ENCODE measurements around the gene ABHD8. TPM values are rescaled to one million over a fixed set of nuclear protein-coding genes. Genes with fewer than 3 reads are reported as not detected.

ABHD8 gene
- total and polyA plus RNA-seq, 2 of the 13 experiments (the other 11 are each of a cell fraction or from before 2014, with no cell fraction given) = 6.3 to 7.2 TPM

DNA sequence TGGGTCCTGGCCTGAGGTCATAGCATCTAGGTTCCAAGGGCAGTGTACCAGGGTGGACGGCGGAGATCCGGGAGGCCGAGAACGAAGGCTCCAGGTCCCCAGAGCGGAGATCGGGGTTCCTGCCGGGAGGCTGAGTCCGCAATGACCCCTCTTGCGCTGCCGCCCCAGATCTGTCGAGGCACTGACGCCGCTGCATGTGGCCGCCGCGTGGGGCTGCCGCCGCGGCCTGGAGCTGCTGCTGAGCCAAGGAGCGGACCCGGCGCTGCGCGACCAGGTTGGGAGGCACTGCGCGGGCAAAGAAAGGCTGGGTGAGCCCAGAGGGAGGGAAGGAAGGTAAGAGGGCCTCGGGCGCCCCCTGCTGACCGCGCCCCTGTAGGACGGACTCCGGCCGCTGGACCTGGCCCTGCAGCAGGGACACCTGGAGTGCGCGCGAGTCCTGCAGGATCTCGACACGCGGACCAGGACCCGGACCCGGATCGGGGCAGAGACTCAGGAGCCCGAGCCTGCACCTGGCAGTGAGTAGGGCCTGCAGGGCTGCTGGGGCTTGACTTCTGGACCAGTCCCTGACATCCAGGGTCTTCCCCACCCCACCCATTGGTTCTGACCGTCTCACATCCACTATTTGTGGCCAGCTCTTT lies 20.6 kb downstream of the ABHD8 start (continued):
- TF ChIP-seq, protein P1, sequence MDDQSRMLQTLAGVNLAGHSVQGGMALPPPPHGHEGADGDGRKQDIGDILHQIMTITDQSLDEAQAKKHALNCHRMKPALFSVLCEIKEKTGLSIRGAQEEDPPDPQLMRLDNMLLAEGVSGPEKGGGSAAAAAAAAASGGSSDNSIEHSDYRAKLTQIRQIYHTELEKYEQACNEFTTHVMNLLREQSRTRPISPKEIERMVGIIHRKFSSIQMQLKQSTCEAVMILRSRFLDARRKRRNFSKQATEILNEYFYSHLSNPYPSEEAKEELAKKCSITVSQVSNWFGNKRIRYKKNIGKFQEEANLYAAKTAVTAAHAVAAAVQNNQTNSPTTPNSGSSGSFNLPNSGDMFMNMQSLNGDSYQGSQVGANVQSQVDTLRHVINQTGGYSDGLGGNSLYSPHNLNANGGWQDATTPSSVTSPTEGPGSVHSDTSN (CRISPR knock-in tag; IDR thresholded peaks at IDR 0.05; ENCODE audit: borderline replicate concordance) = no peak
- TF ChIP-seq, protein P2, sequence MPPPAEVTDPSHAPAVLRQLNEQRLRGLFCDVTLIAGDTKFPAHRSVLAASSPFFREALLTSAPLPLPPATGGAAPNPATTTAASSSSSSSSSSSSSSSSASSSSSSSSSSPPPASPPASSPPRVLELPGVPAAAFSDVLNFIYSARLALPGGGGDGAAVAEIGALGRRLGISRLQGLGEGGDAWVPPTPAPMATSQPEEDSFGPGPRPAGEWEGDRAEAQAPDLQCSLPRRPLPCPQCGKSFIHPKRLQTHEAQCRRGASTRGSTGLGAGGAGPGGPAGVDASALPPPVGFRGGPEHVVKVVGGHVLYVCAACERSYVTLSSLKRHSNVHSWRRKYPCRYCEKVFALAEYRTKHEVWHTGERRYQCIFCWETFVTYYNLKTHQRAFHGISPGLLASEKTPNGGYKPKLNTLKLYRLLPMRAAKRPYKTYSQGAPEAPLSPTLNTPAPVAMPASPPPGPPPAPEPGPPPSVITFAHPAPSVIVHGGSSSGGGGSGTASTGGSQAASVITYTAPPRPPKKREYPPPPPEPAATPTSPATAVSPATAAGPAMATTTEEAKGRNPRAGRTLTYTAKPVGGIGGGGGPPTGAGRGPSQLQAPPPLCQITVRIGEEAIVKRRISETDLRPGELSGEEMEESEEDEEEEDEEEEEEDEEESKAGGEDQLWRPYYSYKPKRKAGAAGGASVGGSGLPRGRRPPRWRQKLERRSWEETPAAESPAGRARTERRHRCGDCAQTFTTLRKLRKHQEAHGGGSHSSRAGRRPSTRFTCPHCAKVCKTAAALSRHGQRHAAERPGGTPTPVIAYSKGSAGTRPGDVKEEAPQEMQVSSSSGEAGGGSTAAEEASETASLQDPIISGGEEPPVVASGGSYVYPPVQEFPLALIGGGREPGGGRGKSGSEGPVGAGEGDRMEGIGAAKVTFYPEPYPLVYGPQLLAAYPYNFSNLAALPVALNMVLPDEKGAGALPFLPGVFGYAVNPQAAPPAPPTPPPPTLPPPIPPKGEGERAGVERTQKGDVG (CRISPR knock-in tag; IDR thresholded peaks at IDR 0.05; ENCODE audit: borderline replicate concordance) = 0 out of 2 replicates have a peak, but pooled peaks have one; percentile 53
- TF ChIP-seq, protein P3, sequence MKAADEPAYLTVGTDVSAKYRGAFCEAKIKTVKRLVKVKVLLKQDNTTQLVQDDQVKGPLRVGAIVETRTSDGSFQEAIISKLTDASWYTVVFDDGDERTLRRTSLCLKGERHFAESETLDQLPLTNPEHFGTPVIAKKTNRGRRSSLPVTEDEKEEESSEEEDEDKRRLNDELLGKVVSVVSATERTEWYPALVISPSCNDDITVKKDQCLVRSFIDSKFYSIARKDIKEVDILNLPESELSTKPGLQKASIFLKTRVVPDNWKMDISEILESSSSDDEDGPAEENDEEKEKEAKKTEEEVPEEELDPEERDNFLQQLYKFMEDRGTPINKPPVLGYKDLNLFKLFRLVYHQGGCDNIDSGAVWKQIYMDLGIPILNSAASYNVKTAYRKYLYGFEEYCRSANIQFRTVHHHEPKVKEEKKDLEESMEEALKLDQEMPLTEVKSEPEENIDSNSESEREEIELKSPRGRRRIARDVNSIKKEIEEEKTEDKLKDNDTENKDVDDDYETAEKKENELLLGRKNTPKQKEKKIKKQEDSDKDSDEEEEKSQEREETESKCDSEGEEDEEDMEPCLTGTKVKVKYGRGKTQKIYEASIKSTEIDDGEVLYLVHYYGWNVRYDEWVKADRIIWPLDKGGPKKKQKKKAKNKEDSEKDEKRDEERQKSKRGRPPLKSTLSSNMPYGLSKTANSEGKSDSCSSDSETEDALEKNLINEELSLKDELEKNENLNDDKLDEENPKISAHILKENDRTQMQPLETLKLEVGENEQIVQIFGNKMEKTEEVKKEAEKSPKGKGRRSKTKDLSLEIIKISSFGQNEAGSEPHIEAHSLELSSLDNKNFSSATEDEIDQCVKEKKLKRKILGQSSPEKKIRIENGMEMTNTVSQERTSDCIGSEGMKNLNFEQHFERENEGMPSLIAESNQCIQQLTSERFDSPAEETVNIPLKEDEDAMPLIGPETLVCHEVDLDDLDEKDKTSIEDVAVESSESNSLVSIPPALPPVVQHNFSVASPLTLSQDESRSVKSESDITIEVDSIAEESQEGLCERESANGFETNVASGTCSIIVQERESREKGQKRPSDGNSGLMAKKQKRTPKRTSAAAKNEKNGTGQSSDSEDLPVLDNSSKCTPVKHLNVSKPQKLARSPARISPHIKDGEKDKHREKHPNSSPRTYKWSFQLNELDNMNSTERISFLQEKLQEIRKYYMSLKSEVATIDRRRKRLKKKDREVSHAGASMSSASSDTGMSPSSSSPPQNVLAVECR (CRISPR knock-in tag; IDR thresholded peaks at IDR 0.05; ENCODE audit: borderline replicate concordance) = peak; percentile 68; the same call in 1 of the 2 replicates
- TF ChIP-seq ZNF780A (CRISPR knock-in tag; IDR thresholded peaks at IDR 0.05) = no peak
- no peak for TF ChIP-seq ZNF354B (CRISPR knock-in tag; IDR thresholded peaks at IDR 0.05)
- TF ChIP-seq CBX1 (IDR thresholded peaks at IDR 0.05; ENCODE audit: low read depth) = no peak
- no peak for TF ChIP-seq MAFF (IDR thresholded peaks at IDR 0.05; ENCODE audit: low read depth, low read length)
- TF ChIP-seq, protein P4, sequence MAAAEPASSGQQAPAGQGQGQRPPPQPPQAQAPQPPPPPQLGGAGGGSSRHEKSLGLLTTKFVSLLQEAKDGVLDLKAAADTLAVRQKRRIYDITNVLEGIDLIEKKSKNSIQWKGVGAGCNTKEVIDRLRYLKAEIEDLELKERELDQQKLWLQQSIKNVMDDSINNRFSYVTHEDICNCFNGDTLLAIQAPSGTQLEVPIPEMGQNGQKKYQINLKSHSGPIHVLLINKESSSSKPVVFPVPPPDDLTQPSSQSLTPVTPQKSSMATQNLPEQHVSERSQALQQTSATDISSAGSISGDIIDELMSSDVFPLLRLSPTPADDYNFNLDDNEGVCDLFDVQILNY (CRISPR knock-in tag; conservative IDR thresholded peaks at IDR 0.05) = no peak
- TF ChIP-seq STAT5B (CRISPR knock-in tag; IDR thresholded peaks at IDR 0.05) = no peak
- no peak for TF ChIP-seq ZNF33B (CRISPR knock-in tag; IDR thresholded peaks at IDR 0.05)
- TF ChIP-seq, protein P5, sequence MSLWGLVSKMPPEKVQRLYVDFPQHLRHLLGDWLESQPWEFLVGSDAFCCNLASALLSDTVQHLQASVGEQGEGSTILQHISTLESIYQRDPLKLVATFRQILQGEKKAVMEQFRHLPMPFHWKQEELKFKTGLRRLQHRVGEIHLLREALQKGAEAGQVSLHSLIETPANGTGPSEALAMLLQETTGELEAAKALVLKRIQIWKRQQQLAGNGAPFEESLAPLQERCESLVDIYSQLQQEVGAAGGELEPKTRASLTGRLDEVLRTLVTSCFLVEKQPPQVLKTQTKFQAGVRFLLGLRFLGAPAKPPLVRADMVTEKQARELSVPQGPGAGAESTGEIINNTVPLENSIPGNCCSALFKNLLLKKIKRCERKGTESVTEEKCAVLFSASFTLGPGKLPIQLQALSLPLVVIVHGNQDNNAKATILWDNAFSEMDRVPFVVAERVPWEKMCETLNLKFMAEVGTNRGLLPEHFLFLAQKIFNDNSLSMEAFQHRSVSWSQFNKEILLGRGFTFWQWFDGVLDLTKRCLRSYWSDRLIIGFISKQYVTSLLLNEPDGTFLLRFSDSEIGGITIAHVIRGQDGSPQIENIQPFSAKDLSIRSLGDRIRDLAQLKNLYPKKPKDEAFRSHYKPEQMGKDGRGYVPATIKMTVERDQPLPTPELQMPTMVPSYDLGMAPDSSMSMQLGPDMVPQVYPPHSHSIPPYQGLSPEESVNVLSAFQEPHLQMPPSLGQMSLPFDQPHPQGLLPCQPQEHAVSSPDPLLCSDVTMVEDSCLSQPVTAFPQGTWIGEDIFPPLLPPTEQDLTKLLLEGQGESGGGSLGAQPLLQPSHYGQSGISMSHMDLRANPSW (CRISPR knock-in tag; IDR thresholded peaks at IDR 0.05; ENCODE audit: borderline replicate concordance) = no peak
- TF ChIP-seq ZNF235 (CRISPR knock-in tag; IDR thresholded peaks at IDR 0.05; ENCODE audit: borderline replicate concordance) = peak; percentile 52; the same call in 1 of the 2 replicates
- TF ChIP-seq ZNF343 (CRISPR knock-in tag; IDR thresholded peaks at IDR 0.05) = peak; percentile 75; the same call in 1 of the 2 replicates
- no peak for TF ChIP-seq PAF1 (CRISPR knock-in tag; IDR thresholded peaks at IDR 0.05)
- no peak for TF ChIP-seq ZNF720 (CRISPR knock-in tag; IDR thresholded peaks at IDR 0.05)
